Stimulated activated CD8-positive, alpha-beta memory T cell treated with anti-CD3 and anti-CD28 coated beads, Interleukin-4, amount 100 ng/mL, for 1 hour (primary cell): ENCODE measurements around the gene PRC1.
"Not testable (repeated sequence)": the region's sequence is repeated elsewhere in the genome, so short reads cannot be mapped to it uniquely, and the experiment has no call there.

ENCODE experiments used
- DNase-seq, 2 donors: peaks; one replicate each; pipeline ENCODE4 v3.0.0-alpha.2; 2020; ENCODE audit warnings: low read depth in 2 of 2, low spot score in 1 of 2

Gene PRC1

GRCh38 chr15:90934949-90935751 is 59.2 kb downstream of the PRC1 start, which contains the start of gene UNC45A:
TSS of gene UNC45A (plus strand) at chr15:90935285. CDS start at chr15:90935325, 40 bp downstream.
- peak; percentile 88 to 92 for DNase-seq

DNA sequence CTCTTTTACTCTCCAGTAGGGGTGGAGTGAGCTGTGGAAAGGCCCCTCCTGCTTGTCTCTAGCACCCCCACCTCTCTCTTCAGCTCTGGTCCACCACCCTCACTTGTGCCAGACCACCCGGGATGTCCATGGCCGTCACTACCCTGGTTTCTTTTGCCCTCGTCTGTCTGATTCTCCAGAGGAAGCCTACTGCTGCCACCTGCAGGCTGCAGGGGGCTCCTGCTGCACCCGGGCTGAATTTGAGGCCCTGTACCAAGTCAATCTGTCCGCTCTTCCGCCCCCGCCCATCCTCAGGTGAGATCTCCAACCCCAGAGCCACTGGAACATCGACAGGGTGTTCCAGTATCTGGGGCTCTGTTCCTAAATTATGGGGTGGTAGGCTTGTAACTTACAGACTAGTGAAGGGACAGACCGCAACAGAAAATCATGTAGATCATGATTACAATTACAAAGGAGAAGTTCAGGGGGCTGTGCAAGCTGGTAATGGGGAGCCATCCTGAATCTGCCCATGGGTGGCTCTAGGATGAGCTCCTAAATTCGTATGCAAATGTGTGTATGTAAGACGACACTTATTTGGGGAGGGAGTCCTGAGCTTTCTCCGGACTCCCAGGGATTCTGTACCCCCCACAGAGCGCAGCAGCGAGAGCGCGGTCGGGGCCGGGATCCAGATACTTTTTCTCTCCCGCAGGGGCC is 59.9 kb downstream of the PRC1 start:
- DNase-seq, result peak; percentile 42 to 70

DNA sequence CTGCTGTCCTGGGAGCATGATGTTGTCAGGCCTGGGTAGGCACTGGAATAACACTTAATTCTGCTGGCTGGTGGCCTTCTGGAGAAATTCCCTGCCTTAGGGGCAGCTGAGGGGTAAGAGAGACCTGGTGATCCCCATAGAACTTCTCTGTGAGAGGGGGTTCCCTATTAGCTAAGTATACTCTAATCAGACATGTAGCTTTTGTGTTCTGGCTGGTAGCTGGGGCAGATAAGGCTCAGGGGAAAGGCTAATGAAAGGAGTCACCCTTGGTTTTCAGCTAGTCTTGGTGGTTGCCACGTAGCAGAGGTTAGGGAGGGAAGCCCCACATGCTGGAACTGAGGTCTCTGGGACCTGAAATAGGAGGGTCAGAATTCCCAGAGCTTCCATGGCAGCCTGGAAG is 61.0 kb downstream of the PRC1 start:
- DNase-seq, result no peak

DNA sequence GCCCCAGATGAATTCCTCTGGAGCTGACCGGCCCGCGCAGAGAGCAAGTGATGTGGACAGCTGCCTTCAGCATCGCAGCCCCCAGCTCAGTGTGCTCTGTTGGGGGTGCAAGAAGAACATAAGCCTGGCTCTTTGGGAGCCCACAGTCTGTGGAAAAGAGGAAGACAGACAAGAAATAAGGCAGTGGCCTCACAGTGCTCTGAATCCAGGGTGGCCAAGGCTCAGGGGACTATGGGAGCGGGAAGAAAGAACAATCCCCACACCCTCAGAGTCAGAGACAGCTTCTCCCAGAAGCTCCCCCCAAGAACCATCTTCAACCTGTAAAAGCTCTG is 61.7 kb downstream of the PRC1 start:
- DNase-seq, result no peak

- DNase-seq, result peak; percentile 79 to 84
Measured at GRCh38 chr15:90931828-90932659, 62.3 kb downstream of the PRC1 start, which contains the start of gene HDDC3. TSS of gene HDDC3 (minus strand) at chr15:90932549. CDS start at chr15:90932540, 9 bp downstream.

DNA sequence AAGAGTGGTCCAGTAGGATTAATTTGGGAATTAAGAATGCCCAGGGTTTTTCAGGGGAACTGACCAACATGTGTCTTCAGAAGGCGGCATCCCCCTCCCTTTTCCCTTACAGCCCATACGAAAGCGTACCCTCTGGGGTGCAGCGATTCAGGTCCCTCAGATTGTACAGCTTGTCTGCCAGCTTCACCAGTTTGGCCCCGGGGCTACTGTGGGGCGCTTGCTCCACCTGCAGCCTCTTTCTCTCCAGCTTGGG is 62.8 kb downstream of the PRC1 start:
- DNase-seq, result no peak

- no peak for DNase-seq
Measured at GRCh38 chr15:90930861-90931574, 63.3 kb downstream of the PRC1 start.

DNA sequence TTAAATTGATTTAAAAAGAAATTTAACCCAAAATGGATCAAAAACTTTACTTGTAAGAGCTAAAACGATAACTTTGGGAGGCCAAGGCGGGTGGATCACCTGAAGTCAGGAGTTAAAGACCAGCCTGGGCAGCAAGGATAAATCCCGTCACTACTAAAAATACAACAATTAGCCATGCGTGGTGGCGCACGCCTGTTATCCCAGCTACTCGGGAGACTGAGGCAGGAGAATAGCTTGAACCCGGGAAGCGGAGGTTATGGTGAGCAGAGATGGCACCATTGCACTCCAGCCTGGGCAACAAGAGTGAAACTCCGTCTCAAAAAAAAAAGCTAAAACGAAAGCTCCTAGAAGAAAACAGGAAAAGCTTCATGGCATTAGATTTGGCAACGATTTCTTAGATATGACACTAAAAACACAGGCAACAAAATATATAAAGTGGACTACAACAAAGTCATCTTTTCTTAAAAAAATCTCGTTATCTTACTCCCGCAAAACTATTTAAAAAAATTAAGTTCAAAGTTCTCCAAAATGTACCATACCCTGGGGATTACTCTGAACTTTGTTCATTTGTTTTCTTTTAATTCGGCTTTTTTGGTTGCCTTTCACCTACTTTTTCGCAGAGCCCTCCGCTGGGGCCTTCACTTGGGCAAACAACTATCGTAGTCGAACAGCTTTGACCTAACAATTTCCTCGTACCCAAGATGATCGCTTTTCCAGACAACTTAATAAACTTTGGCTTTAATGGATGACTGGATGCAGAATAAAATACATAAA is 64.9 kb downstream of the PRC1 start:
- DNase-seq, result no peak

DNA sequence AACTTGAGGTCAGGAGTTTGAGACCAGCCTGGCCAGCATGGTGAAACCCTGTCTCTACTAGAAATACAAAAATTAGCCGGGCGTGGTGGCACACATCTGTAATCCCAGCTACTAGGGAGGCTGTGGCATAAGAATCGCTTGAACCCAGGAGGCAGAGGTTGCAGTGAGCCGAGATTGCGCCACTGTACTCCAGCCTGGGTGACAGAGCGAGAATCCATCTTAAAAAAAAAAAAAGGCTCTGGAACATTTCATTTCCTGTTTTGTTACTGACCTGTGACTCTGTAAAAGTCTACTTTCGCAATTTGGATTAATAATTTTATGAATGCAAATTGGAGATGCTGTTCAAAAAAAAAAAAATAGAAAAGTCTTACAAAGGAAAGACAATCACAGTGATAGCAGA is 66.2 kb downstream of the PRC1 start:
- not testable (repeated sequence) for DNase-seq

GRCh38 chr15:90926766-90927165 is 67.6 kb downstream of the PRC1 start:
- not testable (repeated sequence) for DNase-seq

- DNase-seq, result no peak
Measured at GRCh38 chr15:90924375-90924774, 70.0 kb downstream of the PRC1 start.

DNA sequence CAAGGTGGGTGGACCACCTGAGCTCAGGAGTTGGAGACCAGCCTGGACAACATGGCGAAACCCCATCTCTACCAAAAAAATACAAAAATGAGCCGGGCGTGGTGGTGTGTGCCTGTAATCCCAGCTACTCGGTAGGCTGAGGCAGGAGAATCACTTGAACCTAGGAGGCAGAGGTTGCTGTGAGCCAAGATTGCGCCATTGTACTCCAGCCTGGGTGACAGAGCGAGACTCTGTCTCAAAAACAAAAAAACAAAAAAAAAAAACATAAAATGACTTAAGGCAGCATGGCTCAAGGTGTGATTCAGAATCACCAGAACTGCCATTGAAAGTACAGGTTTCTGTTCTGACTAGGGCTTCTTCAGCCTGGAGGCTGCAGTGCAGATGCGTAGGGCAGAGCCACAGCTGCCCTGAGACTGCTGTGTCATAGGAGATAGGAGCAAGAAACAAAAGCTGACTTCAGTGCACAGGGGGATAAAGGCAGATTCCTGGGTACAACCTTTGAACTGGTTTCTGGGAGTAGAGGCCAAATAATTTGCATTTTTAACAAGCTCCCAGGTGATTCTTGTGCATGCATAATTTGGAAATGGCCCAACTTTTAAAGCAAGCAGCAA is 71.5 kb downstream of the PRC1 start:
- not testable (repeated sequence) for DNase-seq

GRCh38 chr15:90921887-90922286 is 72.4 kb downstream of the PRC1 start:
- no peak for DNase-seq

DNA sequence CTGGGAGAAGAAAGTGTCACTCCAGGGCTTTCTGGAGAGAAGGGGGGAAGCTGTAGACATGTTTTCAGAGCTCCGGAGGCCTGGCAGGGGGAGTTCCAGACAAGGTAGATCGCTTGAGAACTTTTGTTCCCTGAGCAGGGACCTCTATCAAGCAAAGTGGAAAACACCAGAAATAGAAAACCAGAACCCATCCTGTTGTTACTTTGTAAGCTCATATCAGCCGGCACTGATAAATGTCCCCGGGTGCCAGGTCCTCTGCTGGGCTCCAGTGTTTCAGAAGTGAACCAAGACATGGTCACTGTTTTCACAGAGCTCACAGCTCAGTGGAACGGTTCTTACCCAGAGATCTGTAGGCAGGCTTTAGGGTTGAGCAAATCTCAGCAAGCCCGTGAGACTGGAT is 75.5 kb downstream of the PRC1 start:
- no peak for DNase-seq

GRCh38 chr15:90918034-90918788 is 76.1 kb downstream of the PRC1 start:
- no peak for DNase-seq

GRCh38 chr15:90917569-90917968 is 76.8 kb downstream of the PRC1 start:
- DNase-seq, result no peak

GRCh38 chr15:90916461-90916860 is 77.9 kb downstream of the PRC1 start:
- no peak for DNase-seq
